Thyroid gland (tissue), 4 donors: Measurements from ENCODE around the gene SMURF2.
"Not testable (repeated sequence)": the region's sequence is repeated elsewhere in the genome, so short reads cannot be mapped to it uniquely, and the experiment has no call there.

Experiments
- CTCF ChIP-seq, 6 experiments: fragments of 200-600 bp in 3 of 6; fragments of 450-650 bp in 3 of 6; sonication (generic) in 3 of 6; IDR thresholded peaks; one replicate each; pipeline ENCODE4 v1.5.1; 2016 to 2019; ENCODE audit warnings: antibody characterized with exemption in 6 of 6, mild to moderate bottlenecking in 2 of 6, inconsistent platforms in 1 of 6, moderate library complexity in 1 of 6
- POLR2A ChIP-seq, 2 donors: fragments of 450-650 bp; IDR thresholded peaks; one replicate each; pipeline ENCODE4 v1.6.1; 2017; ENCODE audit warnings: antibody characterized with exemption in 2 of 2, mild to moderate bottlenecking in 2 of 2, moderate library complexity in 1 of 2

GRCh38 chr17:64663836-64664235, 1.7 kb upstream of the SMURF2 start:
- TF ChIP-seq CTCF, POLR2A (IDR thresholded peaks at IDR 0.05): not testable (repeated sequence)
